ENCODE measurements around the gene CCDC88B.

DNA sequence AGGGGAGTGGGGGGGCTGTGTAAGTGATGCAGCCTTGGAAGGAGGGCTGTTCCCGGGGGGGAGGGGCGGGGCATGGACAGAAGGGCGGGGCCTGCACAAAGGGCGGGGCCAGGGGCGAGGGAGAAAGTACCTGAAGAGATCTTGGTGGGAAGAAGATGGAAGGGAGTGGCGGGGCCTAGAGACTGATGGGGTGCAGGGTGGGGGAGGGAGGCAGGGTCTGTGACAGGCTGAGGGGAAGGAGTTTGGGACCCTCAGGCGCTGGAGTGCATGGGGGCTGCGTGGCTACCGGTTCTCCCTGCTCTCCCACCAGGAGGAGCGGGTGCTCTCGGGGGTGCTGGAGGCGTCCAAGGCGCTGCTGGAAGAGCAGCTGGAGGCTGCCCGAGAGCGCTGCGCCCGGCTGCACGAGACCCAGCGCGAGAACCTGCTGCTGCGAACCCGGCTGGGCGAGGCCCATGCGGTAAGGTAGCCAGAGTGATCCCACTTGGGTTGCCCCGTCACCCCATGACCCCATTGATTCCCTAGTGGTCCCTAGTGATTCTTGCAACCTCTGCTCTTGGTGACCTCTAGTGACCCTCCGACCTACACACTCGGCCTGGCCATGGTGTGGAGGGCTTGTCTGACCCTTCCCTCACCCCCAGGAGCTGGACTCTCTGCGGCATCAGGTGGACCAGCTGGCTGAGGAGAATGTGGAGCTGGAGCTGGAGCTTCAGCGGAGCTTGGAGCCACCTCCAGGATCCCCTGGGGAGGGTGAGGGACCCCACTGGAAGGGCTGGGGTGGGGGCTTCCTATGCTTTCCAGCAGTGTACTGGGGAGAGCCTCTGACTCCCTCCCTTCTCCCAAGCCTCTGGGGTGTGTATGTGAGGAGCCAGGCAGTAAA lies 3.1 kb downstream of the CCDC88B start:
- TF ChIP-seq, protein P1, sequence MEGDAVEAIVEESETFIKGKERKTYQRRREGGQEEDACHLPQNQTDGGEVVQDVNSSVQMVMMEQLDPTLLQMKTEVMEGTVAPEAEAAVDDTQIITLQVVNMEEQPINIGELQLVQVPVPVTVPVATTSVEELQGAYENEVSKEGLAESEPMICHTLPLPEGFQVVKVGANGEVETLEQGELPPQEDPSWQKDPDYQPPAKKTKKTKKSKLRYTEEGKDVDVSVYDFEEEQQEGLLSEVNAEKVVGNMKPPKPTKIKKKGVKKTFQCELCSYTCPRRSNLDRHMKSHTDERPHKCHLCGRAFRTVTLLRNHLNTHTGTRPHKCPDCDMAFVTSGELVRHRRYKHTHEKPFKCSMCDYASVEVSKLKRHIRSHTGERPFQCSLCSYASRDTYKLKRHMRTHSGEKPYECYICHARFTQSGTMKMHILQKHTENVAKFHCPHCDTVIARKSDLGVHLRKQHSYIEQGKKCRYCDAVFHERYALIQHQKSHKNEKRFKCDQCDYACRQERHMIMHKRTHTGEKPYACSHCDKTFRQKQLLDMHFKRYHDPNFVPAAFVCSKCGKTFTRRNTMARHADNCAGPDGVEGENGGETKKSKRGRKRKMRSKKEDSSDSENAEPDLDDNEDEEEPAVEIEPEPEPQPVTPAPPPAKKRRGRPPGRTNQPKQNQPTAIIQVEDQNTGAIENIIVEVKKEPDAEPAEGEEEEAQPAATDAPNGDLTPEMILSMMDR (IDR thresholded peaks at IDR 0.05) = no peak
- TF ChIP-seq POLR2A (IDR thresholded peaks at IDR 0.05) = no peak
